ENCODE data around the gene CEP170.

The CEP170 gene

GRCh38 chr1:243254927-243255790 lies at the start of gene CEP170:
Gene CEP170, minus strand, starts transcription at chr1:243255281. Its CDS starts 30,001 bp downstream, at chr1:243225280.
- peak; percentile 85 for DNase-seq (ENCODE audit: low read depth)

GRCh38 chr1:243301059-243301458 lies 46.0 kb upstream of the CEP170 start:
- DNase-seq (ENCODE audit: low read depth): no peak

GRCh38 chr1:243299069-243299468 lies 44.0 kb upstream of the CEP170 start:
- DNase-seq (ENCODE audit: low read depth): no peak

DNA sequence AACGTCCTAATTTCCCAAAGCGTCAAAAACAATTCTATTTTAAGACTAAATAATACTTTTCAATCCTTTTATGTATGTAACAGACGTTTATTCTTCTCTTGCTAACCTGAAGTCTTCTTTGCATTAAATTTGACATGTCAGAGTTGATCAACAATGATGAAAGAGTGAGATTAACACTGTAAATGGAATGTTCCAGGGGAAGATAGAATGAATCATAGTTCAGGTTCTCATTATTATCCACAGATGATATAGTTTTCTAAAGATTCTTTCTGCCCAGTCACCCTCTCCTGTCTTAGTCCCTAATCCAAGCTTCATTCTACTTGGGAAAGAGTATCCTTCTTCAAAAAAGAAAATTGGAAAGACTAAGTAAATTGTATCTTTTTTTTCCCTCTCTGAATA lies 39.6 kb upstream of the CEP170 start:
- no peak for DNase-seq (ENCODE audit: low read depth)

- DNase-seq (ENCODE audit: low read depth): no peak
Measured at GRCh38 chr1:243293941-243294722, 39.1 kb upstream of the CEP170 start.

- no peak for DNase-seq (ENCODE audit: low read depth)
Measured at GRCh38 chr1:243292117-243292516, 37.0 kb upstream of the CEP170 start.

DNA sequence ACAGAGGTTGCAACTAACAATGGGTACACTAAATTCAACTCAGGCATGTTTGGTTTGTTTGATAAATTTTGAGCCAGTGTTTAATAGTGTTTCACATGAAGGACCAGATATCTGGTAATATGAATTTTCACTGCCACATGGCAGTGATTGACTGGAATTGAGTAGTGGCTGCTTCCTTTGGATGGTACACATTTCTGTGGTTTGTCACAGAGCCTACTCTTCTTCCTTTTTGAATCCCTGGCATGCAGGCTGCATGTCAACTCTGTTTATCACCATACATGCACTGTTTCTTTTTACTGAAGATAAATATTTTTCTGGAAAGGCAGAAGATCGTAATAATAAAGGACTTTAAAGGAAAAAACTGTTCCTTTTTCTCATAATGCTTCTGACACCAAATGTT lies 36.2 kb upstream of the CEP170 start:
- no peak for DNase-seq (ENCODE audit: low read depth)

GRCh38 chr1:243288062-243288461 lies 33.0 kb upstream of the CEP170 start:
- no peak for DNase-seq (ENCODE audit: low read depth)

DNA sequence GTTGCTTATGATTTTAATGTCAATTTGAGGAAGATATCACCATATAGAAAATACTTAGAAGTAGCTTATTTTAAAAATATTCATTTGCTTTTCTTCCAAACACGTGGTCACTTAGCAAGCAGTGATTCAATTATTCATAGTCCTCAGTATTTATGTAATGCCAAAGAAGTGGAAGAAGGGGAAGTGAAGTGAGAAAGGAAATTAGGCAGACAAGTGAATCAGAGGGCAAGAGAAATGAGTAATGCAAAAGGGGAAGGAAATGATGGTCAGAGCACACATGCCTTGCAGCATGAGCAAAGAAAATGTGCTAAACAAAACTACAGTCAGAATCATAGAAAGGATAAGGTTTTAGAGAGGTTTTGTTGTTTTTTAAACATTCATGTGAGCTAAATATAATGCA lies 32.6 kb upstream of the CEP170 start:
- no peak for DNase-seq (ENCODE audit: low read depth)

DNA sequence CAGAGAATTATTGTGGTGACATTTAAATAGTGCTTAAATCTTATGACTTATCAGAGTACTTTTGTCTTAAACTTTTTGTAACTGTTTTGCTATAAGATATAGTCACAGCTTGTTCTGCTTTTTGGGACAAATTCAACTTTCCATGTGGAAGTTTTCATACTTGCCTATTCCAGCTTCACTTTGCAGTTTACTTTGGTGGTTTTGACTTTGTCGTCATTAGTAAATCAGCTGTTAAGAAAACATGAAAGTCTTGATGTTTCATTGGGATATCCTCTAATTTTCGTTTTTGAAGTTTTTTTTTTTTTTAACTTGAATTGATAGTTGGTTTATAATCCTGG lies 32.0 kb upstream of the CEP170 start:
- DNase-seq (ENCODE audit: low read depth): no peak

GRCh38 chr1:243286409-243287122 lies 31.5 kb upstream of the CEP170 start:
- no peak for DNase-seq (ENCODE audit: low read depth)

DNA sequence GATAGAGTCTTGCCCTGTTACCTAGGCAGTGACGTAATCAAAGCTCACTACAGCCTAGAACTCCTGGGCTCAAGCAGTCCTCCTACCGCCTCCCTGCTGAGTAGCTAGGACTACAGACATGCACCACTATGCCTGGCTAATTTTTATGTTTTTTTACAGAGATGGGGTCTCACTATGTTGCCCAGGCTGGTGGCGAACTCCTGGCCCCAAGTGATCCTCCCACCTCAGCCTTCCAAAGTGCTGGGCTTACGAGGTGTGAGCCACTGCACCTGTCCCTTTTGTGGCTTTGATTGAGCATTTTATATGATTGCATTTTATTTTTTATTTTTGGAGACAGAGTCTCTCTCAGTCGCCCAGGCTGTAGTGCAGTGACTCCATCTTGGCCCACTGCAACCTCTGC lies 26.6 kb upstream of the CEP170 start:
- DNase-seq (ENCODE audit: low read depth): no peak

GRCh38 chr1:243280571-243281129 lies 25.6 kb upstream of the CEP170 start:
- no peak for DNase-seq (ENCODE audit: low read depth)

- no peak for DNase-seq (ENCODE audit: low read depth)
Measured at GRCh38 chr1:243275316-243275715, 20.2 kb upstream of the CEP170 start.

GRCh38 chr1:243273945-243274344 lies 18.9 kb upstream of the CEP170 start:
- DNase-seq (ENCODE audit: low read depth): no peak

- DNase-seq (ENCODE audit: low read depth): no peak
Measured at GRCh38 chr1:243273506-243273905, 18.4 kb upstream of the CEP170 start.

DNA sequence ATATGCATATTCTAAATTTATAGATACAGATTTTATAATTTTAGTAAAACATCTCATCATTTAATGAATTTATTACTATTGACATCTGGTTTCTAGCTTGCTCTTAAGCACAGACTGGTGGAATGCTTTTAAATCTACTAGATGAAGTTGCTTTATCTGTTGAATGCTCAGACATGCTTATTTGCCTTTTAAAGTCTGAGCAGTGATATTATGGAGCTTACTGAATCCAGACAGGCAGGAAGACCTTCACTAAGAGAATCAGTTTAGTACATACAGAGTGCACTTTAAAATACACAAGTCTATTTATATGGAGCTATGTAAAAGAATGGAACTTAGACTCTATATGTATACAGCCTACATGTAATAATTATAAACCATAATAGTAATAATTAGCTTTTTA lies 17.3 kb upstream of the CEP170 start:
- DNase-seq (ENCODE audit: low read depth): no peak

- no peak for DNase-seq (ENCODE audit: low read depth)
Measured at GRCh38 chr1:243271996-243272395, 16.9 kb upstream of the CEP170 start.

DNA sequence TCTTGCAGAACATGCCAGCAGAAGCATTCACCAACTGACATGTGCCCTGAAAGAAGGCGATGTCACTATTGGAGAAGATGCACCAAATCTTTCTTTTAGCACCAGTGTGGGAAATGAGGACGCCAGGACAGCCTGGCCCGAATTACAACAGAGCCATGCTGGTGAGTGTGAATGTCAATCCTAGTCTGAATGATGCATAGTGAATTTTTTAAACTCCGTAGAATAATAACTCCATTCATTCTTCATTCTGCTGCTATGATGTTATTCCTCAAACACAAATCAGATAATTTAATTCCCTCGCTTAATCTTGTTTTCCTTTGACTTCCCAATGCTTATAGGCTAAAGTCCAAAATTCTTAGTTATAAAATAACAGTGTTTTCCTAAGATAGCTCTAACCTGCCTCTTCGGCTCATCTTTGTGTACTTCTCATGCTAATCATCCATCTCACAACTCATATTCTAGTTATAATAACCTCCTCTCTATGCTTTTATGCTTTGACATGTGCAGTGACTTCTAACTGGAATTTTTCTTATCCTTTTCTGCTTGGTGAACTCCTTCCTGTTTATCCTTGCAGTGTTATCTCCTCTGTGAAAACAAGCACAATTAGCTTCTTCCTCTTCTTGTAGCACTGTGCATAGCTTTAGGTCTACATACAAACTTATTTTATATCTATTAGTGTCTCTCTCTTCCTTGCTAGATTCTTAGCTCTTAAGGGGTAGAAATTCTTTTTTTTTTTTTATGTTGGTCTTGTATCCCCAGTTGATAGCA lies 15.2 kb upstream of the CEP170 start:
- no peak for DNase-seq (ENCODE audit: low read depth)

DNA sequence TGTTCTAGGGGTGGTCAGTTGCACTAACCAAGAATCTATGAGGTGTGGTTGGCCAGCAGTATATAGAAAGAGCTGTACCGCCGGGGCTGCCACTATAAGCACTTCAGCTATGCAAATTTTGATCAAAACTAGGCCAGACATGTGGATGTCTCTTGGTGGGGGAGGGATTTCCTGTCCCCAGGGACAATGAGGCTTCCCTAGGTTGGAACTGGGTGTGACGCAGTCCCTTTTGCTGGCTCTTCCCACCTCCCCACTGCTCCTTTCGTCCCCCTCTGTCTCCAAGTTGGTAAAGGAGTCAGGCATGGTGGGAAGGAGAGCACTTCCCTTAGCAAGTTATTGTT lies 14.3 kb upstream of the CEP170 start:
- DNase-seq (ENCODE audit: low read depth): no peak

DNA sequence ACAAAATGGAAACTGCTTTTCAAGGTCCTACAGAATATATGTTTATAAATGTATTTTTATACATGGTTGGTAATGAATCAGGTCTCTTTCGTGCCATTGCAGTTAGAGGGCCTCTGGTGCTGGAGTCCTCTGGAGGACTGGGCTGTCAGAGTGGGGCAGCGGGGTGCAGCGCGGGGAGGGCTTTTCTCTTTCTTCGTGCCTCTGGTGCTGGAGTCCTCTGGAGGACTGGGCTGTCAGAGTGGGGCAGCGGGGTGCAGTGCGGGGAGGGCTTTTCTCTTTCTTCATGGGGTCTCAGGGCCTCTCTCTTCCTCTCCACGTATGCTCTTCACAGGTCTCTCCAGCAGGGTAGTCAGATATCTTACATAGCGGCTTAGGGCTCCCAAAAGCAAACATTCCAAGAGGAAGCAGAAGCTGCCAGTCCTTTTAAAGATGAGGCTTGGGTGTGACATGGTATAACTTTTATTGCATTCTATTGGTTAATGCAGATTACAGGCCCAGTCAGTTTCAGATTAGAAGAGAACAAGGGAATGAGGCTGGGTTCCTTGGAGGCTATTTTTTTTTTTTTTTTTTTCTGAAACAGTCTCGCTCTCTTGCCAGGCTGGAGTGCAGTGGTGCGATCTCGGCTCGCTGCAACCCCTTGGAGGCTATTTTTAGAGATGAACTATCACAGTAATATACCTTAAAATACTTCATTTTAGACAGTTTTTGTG lies 13.8 kb upstream of the CEP170 start:
- DNase-seq (ENCODE audit: low read depth): no peak

Data from activated T-helper 9 cell treated with anti-CD3 and anti-CD28 coated beads, Interleukin-2, amount 50 U/mL, for 16 hours (primary cell).